Measurements from ENCODE around the gene HOXD10.
A peak's percentile ranks its signal among the peaks of the same experiment; 100 is the strongest.

The HOXD10 gene

DNA sequence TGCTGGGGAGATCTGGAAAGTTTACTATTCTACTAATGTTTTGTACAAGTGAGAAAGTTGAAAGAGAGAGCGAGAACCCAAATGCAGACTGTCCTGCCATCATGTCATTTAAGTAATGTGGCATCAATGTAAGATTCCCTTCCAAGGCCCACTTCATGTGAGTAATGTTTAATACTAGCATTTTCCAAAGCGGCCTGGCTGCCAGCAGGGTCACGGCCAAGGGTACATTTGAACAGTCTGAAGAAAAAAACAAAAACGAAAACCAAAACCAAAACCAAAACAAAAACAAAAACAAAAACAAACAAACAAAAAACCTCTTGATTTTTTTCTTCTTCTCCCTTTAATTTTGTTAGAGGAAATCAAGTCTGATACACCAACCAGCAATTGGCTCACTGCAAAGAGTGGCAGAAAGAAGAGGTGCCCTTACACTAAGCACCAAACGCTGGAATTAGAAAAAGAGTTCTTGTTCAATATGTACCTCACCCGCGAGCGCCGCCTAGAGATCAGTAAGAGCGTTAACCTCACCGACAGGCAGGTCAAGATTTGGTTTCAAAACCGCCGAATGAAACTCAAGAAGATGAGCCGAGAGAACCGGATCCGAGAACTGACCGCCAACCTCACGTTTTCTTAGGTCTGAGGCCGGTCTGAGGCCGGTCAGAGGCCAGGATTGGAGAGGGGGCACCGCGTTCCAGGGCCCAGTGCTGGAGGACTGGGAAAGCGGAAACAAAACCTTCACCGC, 2.2 kb downstream of the HOXD10 start:
- TF ChIP-seq, protein P1, sequence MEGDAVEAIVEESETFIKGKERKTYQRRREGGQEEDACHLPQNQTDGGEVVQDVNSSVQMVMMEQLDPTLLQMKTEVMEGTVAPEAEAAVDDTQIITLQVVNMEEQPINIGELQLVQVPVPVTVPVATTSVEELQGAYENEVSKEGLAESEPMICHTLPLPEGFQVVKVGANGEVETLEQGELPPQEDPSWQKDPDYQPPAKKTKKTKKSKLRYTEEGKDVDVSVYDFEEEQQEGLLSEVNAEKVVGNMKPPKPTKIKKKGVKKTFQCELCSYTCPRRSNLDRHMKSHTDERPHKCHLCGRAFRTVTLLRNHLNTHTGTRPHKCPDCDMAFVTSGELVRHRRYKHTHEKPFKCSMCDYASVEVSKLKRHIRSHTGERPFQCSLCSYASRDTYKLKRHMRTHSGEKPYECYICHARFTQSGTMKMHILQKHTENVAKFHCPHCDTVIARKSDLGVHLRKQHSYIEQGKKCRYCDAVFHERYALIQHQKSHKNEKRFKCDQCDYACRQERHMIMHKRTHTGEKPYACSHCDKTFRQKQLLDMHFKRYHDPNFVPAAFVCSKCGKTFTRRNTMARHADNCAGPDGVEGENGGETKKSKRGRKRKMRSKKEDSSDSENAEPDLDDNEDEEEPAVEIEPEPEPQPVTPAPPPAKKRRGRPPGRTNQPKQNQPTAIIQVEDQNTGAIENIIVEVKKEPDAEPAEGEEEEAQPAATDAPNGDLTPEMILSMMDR (IDR thresholded peaks at IDR 0.05; ENCODE audit: low read depth, low read length): peak; percentile 53
- no peak overlapping the region for H3K4me3 ChIP-seq (ENCODE audit: low read depth, low read length)
- no peak for DNase-seq (ENCODE audit: low read depth, low spot score)
- in situ Hi-C loops (cut with HindIII; ENCODE audit: low sequenced_read_pairs): no loop called here

DNA sequence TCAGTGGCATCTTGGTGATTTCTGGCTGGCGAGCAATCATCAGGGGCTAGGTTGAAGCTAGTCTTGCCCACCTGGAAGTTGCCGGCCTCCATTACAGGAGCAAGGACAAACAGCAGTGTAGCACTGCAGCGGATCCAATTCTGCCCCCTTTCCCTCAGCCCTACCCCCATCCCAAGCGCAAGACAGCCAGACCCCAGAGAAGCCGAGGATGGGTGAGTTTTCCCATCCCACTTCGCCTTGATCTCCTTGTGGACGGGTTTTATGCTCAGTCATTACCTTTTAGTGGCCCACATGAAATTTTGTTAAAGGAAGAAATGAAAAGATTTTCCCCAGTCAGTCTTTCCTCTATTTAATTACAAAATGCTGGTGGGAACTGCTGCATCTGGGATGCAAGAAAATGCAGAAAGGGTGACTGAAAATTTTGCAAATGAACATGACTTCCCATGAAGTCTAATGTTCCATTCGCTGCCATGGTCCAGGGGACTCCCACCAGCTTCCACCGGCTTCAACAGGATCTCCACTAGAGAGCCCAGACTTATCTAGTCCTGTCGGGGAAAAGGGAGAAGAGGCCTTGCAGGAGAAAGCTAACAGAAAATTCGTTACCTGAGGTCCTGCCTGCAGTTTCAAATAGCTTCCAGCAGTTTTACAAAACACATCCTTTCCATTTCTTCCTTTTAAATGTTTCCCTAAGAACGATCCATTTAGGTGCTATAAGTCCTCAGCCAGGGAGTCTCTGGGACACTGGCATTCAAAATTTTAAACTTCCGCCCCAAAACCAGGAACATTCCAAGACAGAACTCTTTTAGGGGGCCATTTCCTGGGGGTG, 4.0 kb downstream of the HOXD10 start:
- H3K4me3 ChIP-seq (ENCODE audit: low read depth, low read length): no peak overlapping the region
- TF ChIP-seq, protein P1 (IDR thresholded peaks at IDR 0.05; ENCODE audit: low read depth, low read length): no peak
- in situ Hi-C loops (cut with HindIII; ENCODE audit: low sequenced_read_pairs): no loop called here
- no peak for DNase-seq (ENCODE audit: low read depth, low spot score)

DNA sequence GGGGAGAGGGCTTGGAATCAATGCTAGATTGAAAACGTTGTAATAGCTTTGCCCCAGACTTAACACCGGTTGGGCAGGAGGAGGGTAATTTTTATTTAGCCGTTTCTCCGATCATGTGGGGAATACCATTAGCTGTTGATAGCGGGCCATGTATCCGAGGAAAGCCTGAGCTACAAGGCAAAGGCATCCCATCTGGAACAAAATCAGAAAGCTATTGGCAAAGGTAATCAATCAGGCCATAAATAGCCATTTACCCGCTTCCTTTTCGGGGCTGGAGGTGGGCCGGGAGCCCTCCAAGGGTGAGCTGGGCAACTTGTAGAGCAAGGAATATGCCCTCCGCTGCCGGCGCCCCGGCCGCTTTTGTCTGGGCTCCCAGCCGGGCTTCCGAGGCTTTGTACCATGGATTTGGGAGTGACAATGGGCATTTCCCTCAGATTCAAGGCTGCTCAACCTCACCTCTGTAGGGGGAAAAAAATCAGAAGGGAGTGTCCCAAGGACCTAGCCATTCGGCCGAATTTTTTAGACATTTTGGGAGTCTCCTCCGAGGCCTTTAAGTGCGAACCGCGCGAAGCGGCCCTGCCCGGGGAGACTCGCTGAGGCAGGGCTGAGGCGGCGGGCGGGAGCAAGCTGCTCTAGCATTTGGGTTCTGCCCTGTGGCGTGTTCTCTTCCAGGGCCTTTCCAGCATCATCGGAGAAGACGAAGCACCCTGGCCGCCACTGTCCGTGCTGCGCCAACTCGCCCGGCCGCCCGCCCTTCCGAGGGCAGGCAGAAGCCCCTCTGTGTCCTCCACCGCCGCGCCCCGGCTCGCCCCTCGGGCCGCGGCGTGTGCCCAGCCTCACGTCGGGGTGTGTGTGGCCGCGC, 4.8 kb downstream of the HOXD10 start:
- in situ Hi-C loops (cut with HindIII; ENCODE audit: low sequenced_read_pairs): no loop called here
- no peak for DNase-seq (ENCODE audit: low read depth, low spot score)
- H3K4me3 ChIP-seq (ENCODE audit: low read depth, low read length): no peak overlapping the region
- TF ChIP-seq, protein P1 (IDR thresholded peaks at IDR 0.05; ENCODE audit: low read depth, low read length): no peak

DNA sequence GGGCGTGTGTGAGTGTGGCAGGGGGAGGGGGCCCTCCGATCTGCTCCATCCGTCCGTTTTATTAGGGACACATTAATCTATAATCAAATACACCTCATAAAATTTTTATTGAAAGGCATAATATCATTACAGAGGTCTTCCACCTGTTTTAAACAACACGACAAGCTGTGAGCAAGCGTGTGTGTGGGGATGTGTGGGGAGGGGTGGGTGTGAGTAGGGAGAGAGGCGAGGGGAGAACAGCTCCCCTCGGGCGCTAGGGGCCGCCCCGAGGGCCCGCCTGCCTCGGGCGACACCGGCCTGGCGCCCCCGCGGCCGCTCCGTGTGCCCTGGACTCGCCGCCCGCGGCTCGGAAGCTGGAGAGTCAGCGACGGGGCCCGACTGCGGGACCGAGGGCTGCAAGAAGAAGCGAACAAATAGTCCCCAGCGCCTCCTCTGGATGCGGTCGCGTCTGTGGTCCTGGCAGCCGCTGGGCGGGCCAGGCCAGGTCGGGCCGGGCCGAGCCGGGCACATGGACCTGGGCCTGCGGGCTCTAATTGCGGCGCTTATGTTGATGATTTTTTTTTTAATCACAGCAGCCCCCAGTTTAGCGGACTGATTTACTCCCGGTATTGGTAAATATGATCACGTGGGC, 5.6 kb downstream of the HOXD10 start:
- DNase-seq (ENCODE audit: low read depth, low spot score): peak; percentile 67
- in situ Hi-C loops (cut with HindIII; ENCODE audit: low sequenced_read_pairs): no loop called here
- H3K4me3 ChIP-seq (ENCODE audit: low read depth, low read length): peak overlapping the region; percentile 25
- TF ChIP-seq, protein P1 (IDR thresholded peaks at IDR 0.05; ENCODE audit: low read depth, low read length): no peak

DNA sequence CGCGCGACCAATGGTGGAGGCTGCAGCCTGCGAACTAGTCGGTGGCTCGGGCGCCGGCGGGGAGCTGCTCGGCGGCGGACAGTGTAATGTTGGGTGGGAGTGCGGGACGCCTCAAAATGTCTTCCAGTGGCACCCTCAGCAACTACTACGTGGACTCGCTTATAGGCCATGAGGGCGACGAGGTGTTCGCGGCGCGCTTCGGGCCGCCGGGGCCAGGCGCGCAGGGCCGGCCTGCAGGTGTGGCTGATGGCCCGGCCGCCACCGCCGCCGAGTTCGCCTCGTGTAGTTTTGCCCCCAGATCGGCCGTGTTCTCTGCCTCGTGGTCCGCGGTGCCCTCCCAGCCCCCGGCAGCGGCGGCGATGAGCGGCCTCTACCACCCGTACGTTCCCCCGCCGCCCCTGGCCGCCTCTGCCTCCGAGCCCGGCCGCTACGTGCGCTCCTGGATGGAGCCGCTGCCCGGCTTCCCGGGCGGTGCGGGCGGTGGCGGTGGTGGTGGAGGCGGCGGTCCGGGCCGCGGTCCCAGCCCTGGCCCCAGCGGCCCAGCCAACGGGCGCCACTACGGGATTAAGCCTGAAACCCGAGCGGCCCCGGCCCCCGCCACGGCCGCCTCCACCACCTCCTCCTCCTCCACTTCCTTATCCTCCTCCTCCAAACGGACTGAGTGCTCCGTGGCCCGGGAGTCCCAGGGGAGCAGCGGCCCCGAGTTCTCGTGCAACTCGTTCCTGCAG, 6.3 kb downstream of the HOXD10 start, which contains the start of gene HOXD9:
TSS of gene HOXD9 (plus strand) at position 37 of the 728 bp plus-strand sequence. CDS start at position 87, 50 bp downstream.
- in situ Hi-C loops (cut with HindIII; ENCODE audit: low sequenced_read_pairs): no loop called here
- DNase-seq (ENCODE audit: low read depth, low spot score): no peak
- peak within 1 kb of the TSS; percentile 28 for H3K4me3 ChIP-seq (ENCODE audit: low read depth, low read length)
- TF ChIP-seq, protein P1 (IDR thresholded peaks at IDR 0.05; ENCODE audit: low read depth, low read length): no peak
